HCT116 (cell line): ENCODE data around the gene ALDH16A1. TPM values are rescaled to one million over a fixed set of nuclear protein-coding genes. Genes with fewer than 3 reads are reported as not detected.

Experiments
- ATAC-seq: fragments of 200-7000 bp; cut with Tn5 transposase; 2 replicates; pipeline ENCODE4 v1.9.1; 2020; ENCODE audit warnings: mild to moderate bottlenecking, moderate library complexity
- BruUV-seq: library from RNA; stranded (reverse); fragments of 400-500 nt; replicated peaks from 2 replicates; lab custom pipeline; 2021; lab: Mats Ljungman, UMichigan
- CTCF ChIA-PET: fragments of 300-600 bp; sonication (Branson Sonifier 250); formaldehyde crosslinking; loops from one replicate; lab custom pipeline; 2021; ENCODE audit warnings: antibody characterized with exemption; lab: Charles Lee
- POLR2A ChIA-PET: fragments of 300-600, 350-600 bp; sonication (Branson Sonifier 250); formaldehyde crosslinking; loops from one replicate; lab custom pipeline; 2021; ENCODE audit warnings: antibody characterized with exemption; lab: Charles Lee
- RAD21 ChIA-PET, 2 experiments: fragments of 300-600 bp; sonication (Branson Sonifier 250); formaldehyde crosslinking; loops; one replicate each; lab custom pipeline; 2023; ENCODE audit warnings: low total read pairs in 2 of 2; ENCODE audit not compliant: uncharacterized antibody in 2 of 2, unreplicated experiment in 2 of 2, low non-redundant PET in 1 of 2; lab: Charles Lee
- DNase-seq: peaks from one replicate; pipeline ENCODE4 v3.0.0-alpha.2; 2010; ENCODE audit warnings: low read depth, low spot score
- H2AFZ ChIP-seq: fragments of 200-600 bp; shearing (Covaris generic), sonication (generic); 2 replicates; pipeline ENCODE4 v1.6.1; 2017; ENCODE audit warnings: low read depth, mixed run types, mixed read lengths, antibody characterized with exemption, low read length; ENCODE audit not compliant: poor library complexity, severe bottlenecking
- H3K27ac ChIP-seq: 2 replicates; pipeline ENCODE4 v1.5.1; 2012; ENCODE audit warnings: low read depth, low read length
- H3K27me3 ChIP-seq: fragments of 200-600 bp; sonication (generic); 2 replicates; pipeline ENCODE4 v1.6.1; 2016; ENCODE audit warnings: mixed run types, low read length, mixed read lengths; ENCODE audit not compliant: insufficient read depth
- H3K36me3 ChIP-seq, 2 experiments: fragments of 200-500 bp in 1 of 2; fragments of 200-600 bp in 1 of 2; sonication (Bioruptor generic) in 1 of 2; sonication (generic) in 1 of 2; 2 replicates each; pipeline versions ENCODE4 v1.5.1 to v1.6.1; 2014 to 2016; ENCODE audit warnings: low read length in 2 of 2, inconsistent platforms in 1 of 2, mixed read lengths in 1 of 2, mixed run types in 1 of 2; ENCODE audit not compliant: insufficient read depth in 2 of 2, control insufficient read depth in 1 of 2
- H3K4me1 ChIP-seq, 2 experiments: fragments of 200-600 bp in 1 of 2; sonication (generic) in 1 of 2; 2 replicates each; pipeline versions ENCODE4 v1.5.1 to v1.6.1; 2012 to 2017; ENCODE audit warnings: low read length in 2 of 2, inconsistent platforms in 1 of 2, mild to moderate bottlenecking in 1 of 2, mixed read lengths in 1 of 2, mixed run types in 1 of 2, moderate library complexity in 1 of 2; ENCODE audit not compliant: insufficient read depth in 2 of 2, control insufficient read depth in 1 of 2
- H3K4me2 ChIP-seq: fragments of 200-600 bp; sonication (generic); 2 replicates; pipeline ENCODE4 v1.6.1; 2017; ENCODE audit warnings: mixed run types, low read length, mixed read lengths
- H3K4me3 ChIP-seq, 2 experiments: fragments of 200-600 bp in 1 of 2; sonication (generic) in 1 of 2; replicated peaks in 1 of 2; 2 replicates each; pipeline ENCODE4 v1.5.1; 2011 to 2016; ENCODE audit warnings: low read length in 2 of 2, control low read depth in 1 of 2, low read depth in 1 of 2, mild to moderate bottlenecking in 1 of 2, mixed read lengths in 1 of 2, mixed run types in 1 of 2
- H3K79me2 ChIP-seq: fragments of 200-600 bp; sonication (generic); 2 replicates; pipeline ENCODE4 v1.6.1; 2017; ENCODE audit warnings: mild to moderate bottlenecking, mixed run types, low read length, moderate library complexity, mixed read lengths; ENCODE audit not compliant: insufficient read depth
- H3K9ac ChIP-seq: fragments of 200-600 bp; sonication (generic); 2 replicates; pipeline ENCODE4 v1.6.1; 2016; ENCODE audit warnings: low read length, mixed read lengths
- H3K9me2 ChIP-seq: fragments of 200-600 bp; sonication (generic), shearing (Covaris generic); 2 replicates; pipeline ENCODE4 v1.6.1; 2017; ENCODE audit warnings: mixed run types, mild to moderate bottlenecking, moderate library complexity; ENCODE audit not compliant: insufficient read depth
- H3K9me3 ChIP-seq, 2 experiments: fragments of 200-500 bp in 1 of 2; fragments of 200-600 bp in 1 of 2; sonication (Bioruptor generic) in 1 of 2; sonication (generic) in 1 of 2; 2 replicates each; pipeline ENCODE4 v1.6.1; 2014 to 2017; ENCODE audit warnings: low read length in 2 of 2, mixed read lengths in 2 of 2, inconsistent platforms in 1 of 2, low read depth in 1 of 2, mild to moderate bottlenecking in 1 of 2, mixed run types in 1 of 2, moderate library complexity in 1 of 2; ENCODE audit not compliant: control insufficient read depth in 1 of 2, insufficient read depth in 1 of 2
- H4K20me1 ChIP-seq: fragments of 200-600 bp; sonication (generic), shearing (Covaris generic); 2 replicates; pipeline ENCODE4 v1.6.1; 2017; ENCODE audit warnings: mixed run types, mild to moderate bottlenecking, moderate library complexity; ENCODE audit not compliant: insufficient read depth
- ATF3 ChIP-seq: IDR thresholded peaks from 2 replicates; pipeline ENCODE4 v1.6.1; 2012
- CBX3 ChIP-seq: IDR thresholded peaks from 2 replicates; pipeline ENCODE4 v1.6.1; 2012; ENCODE audit warnings: low read depth
- CEBPB ChIP-seq: IDR thresholded peaks from 2 replicates; pipeline ENCODE4 v1.6.1; 2012; ENCODE audit warnings: low read depth
- EGR1 ChIP-seq: IDR thresholded peaks from 2 replicates; pipeline ENCODE4 v1.6.1; 2012; ENCODE audit warnings: low read depth
- EZH2 ChIP-seq: fragments of 200-600 bp; sonication (generic); IDR thresholded peaks from 2 replicates; pipeline ENCODE4 v1.6.1; 2017; ENCODE audit warnings: antibody characterized with exemption, mixed run types
- JUND ChIP-seq: IDR thresholded peaks from 2 replicates; pipeline ENCODE4 v1.6.1; 2012
- POLR2A ChIP-seq: IDR thresholded peaks from 2 replicates; pipeline ENCODE4 v1.7.0; 2011; ENCODE audit warnings: borderline replicate concordance; ENCODE audit not compliant: insufficient read depth, insufficient read length; ENCODE audit errors: extremely low read depth
- POLR2AphosphoS5 ChIP-seq: IDR thresholded peaks from 2 replicates; pipeline ENCODE4 v1.6.1; 2011; ENCODE audit warnings: mild to moderate bottlenecking, low read depth, low read length, moderate library complexity
- RAD21 ChIP-seq: IDR thresholded peaks from 2 replicates; pipeline ENCODE4 v1.6.1; 2012; ENCODE audit warnings: low read depth, mild to moderate bottlenecking
- REST ChIP-seq: IDR thresholded peaks from 2 replicates; pipeline ENCODE4 v1.6.1; 2012; ENCODE audit warnings: low read depth
- SIN3A ChIP-seq: IDR thresholded peaks from 2 replicates; pipeline ENCODE4 v1.6.1; 2012; ENCODE audit warnings: low read depth
- SRF ChIP-seq: IDR thresholded peaks from 2 replicates; pipeline ENCODE4 v1.6.1; 2012; ENCODE audit warnings: low read depth
- TCF7L2 ChIP-seq: IDR thresholded peaks from 2 replicates; pipeline ENCODE4 v1.7.0; 2011; ENCODE audit warnings: borderline replicate concordance, inconsistent platforms; ENCODE audit not compliant: insufficient read depth, insufficient read length; ENCODE audit errors: extremely low read depth
- YY1 ChIP-seq: IDR thresholded peaks from 2 replicates; pipeline ENCODE4 v1.6.1; 2011; ENCODE audit warnings: low read length, low read depth, moderate library complexity, mild to moderate bottlenecking; ENCODE audit not compliant: insufficient replicate concordance; ENCODE audit errors: extremely low read depth
- ZBTB33 ChIP-seq: IDR thresholded peaks from 2 replicates; pipeline ENCODE4 v1.6.1; 2011; ENCODE audit warnings: mild to moderate bottlenecking, low read length, moderate library complexity; ENCODE audit not compliant: insufficient replicate concordance; ENCODE audit errors: extremely low read depth
- ZNF274 ChIP-seq: fragments of 200-500 bp; sonication (Bioruptor generic); IDR thresholded peaks from 2 replicates; pipeline ENCODE4 v1.6.1; 2014; ENCODE audit warnings: mild to moderate bottlenecking, low read depth, low read length, inconsistent platforms
- intact Hi-C: fragments of 100-400 bp; cut with micrococcal nuclease; formaldehyde crosslinking; loops from 2 replicates; pipeline ENCODE4 v1.10.0; 2022
- total RNA-seq: library from RNA; stranded (reverse); gene quantifications from one replicate; pipeline ENCODE4 v1.2.1, GENCODE V29; 2021; ENCODE audit not compliant: unreplicated experiment
- TF ChIP-seq, protein P1 (sequence below), 3 experiments: fragments of 200-600 bp in 1 of 3; sonication (generic) in 1 of 3; IDR thresholded peaks in 2 of 3; conservative IDR thresholded peaks in 1 of 3; 2 replicates each; pipeline ENCODE4 v1.5.1; 2012 to 2017; ENCODE audit warnings: low read depth in 2 of 3, low read length in 2 of 3, antibody characterized with exemption in 1 of 3, borderline replicate concordance in 1 of 3, control low read depth in 1 of 3, mild to moderate bottlenecking in 1 of 3, mixed read lengths in 1 of 3, mixed run types in 1 of 3, moderate library complexity in 1 of 3; ENCODE audit not compliant: insufficient read depth in 1 of 3

ALDH16A1 gene
- total RNA-seq, 1 experiment from 2014 or later: 22.8 TPM

DNA sequence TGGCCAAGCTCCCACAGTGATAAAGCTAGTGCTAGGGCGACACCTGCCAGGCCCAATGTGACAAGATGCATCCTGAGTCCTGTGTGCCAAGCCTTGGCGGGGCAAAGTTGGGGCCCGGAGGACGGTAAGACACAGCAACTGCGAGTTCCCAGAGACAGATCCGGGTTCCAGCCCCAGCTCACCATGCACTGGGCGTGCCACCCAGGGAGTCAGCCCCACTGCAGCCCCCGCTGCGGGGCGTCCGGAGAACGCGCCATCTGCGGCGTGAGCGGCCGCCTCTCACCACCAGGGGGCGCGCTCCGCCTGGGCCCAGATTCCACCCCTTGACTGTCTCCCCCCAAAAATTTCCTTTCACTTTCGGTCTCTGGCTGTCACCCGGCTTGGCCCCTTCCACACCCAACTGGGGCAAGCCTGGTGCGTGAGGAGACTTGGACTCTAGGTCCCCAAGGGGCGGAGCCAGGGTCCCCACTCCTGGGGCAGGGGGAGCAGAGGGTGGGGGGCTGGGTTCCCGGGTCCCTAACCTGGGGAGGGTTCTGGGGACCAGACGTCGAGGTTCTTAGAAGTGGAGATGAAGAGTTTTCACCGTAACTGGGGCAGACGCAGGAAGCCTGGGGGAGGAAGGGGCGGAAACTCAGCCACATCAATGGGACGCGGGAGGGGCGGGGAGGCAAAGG, 21.0 kb downstream of the ALDH16A1 start, which contains the start of gene FLT3LG:
TSS of gene FLT3LG (plus strand) at position 348 of the 674 bp plus-strand sequence. CDS start 425 bp downstream, outside the sequence.
- POLR2A ChIA-PET: interaction anchor here (1.6 kb wide), 1 partner anchor 18 kb away, joined by 3 read pairs; no protein-coding TSS in a partner anchor
- TF ChIP-seq ZBTB33 (no peak), REST (no peak), YY1 (no peak), SIN3A (no peak), TCF7L2 (no peak), EZH2 (no peak), ZNF274 (no peak), RAD21 (peak; percentile 63), CEBPB (no peak), JUND (no peak), POLR2A (peak; percentile 23), POLR2AphosphoS5 (0 out of 2 replicates have a peak, but pooled peaks have one; percentile 16), CBX3 (no peak), ATF3 (no peak), EGR1 (no peak), SRF (no peak)
- TF ChIP-seq, protein P1, sequence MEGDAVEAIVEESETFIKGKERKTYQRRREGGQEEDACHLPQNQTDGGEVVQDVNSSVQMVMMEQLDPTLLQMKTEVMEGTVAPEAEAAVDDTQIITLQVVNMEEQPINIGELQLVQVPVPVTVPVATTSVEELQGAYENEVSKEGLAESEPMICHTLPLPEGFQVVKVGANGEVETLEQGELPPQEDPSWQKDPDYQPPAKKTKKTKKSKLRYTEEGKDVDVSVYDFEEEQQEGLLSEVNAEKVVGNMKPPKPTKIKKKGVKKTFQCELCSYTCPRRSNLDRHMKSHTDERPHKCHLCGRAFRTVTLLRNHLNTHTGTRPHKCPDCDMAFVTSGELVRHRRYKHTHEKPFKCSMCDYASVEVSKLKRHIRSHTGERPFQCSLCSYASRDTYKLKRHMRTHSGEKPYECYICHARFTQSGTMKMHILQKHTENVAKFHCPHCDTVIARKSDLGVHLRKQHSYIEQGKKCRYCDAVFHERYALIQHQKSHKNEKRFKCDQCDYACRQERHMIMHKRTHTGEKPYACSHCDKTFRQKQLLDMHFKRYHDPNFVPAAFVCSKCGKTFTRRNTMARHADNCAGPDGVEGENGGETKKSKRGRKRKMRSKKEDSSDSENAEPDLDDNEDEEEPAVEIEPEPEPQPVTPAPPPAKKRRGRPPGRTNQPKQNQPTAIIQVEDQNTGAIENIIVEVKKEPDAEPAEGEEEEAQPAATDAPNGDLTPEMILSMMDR (IDR thresholded peaks at IDR 0.05 in 2 of 3, conservative IDR thresholded peaks at IDR 0.05 in 1 of 3; ENCODE audit: borderline replicate concordance in 1 of 3, insufficient read depth in 1 of 3, low read depth in 2 of 3, low read length in 2 of 3): peak; percentile 95 to 98 (median 95)
- TF ChIP-seq, all 23 proteins: peak for 4
- Histone ChIP-seq H3K9ac (peak within 1 kb of the TSS; percentile 72), H3K9me2 (no peaks in the 10 kb centered on the region), H3K9me3 (no peaks in the 10 kb centered on the region), H4K20me1 (no peaks in the 10 kb centered on the region), H2AFZ (peak within 1 kb of the TSS; percentile 71), H3K79me2 (no peaks in the 10 kb centered on the region), H3K36me3 (no peaks in the 10 kb centered on the region; a peak in 1 of 4 replicates), H3K27ac (0 out of 2 replicates have a peak within 1 kb of the TSS, but pooled peaks have one; percentile 19), H3K4me2 (peak within 1 kb of the TSS; percentile 99), H3K27me3 (no peaks in the 10 kb centered on the region), H3K4me3 (peak within 1 kb of the TSS; percentile 54 to 71), H3K4me1 (peaks cover 33 to 57% of the 10 kb centered on the region in 2 experiments)
- intact Hi-C loops: no loop called here
- RAD21 ChIA-PET: no interaction called here
- DNase-seq (no peak), ATAC-seq (peak; percentile 41)
- BruUV-seq: no TSS peak
- CTCF ChIA-PET: interaction anchor here (0.7 to 2.1 kb wide), 14 partner anchors 9 to 175 kb away, joined by 3 to 11 read pairs (median 3); partner anchors contain the start of genes ALDH16A1 and RPS11
